ENCODE results near the gene SNX25. TPM values are rescaled to one million over a fixed set of nuclear protein-coding genes. Genes with fewer than 3 reads are reported as not detected.
A peak's percentile ranks its signal among the peaks of the same experiment; 100 is the strongest.

Gene SNX25
- total and polyA plus RNA-seq, 2 of the 13 experiments (the other 11 are each of a cell fraction or from before 2014, with no cell fraction given): 23.4 to 23.5 TPM

GRCh38 chr4:185285632-185286393, 76.4 kb downstream of the SNX25 start (continued):
- TF ChIP-seq PLRG1 (conservative IDR thresholded peaks at IDR 0.05): no peak
- no peak for TF ChIP-seq TIGD3 (CRISPR knock-in tag; IDR thresholded peaks at IDR 0.05; ENCODE audit: borderline replicate concordance)
- TF ChIP-seq ATF2 (CRISPR knock-in tag; IDR thresholded peaks at IDR 0.05): no peak
- no peak for TF ChIP-seq JARID2 (CRISPR knock-in tag; IDR thresholded peaks at IDR 0.05; ENCODE audit: insufficient replicate concordance)
- no peak for TF ChIP-seq GLMP (CRISPR knock-in tag; IDR thresholded peaks at IDR 0.05; ENCODE audit: borderline replicate concordance)
- no peak for TF ChIP-seq TOE1 (CRISPR knock-in tag; IDR thresholded peaks at IDR 0.05)
- TF ChIP-seq ZNF674 (CRISPR knock-in tag; IDR thresholded peaks at IDR 0.05; ENCODE audit: low read depth): no peak
- TF ChIP-seq ZNF281 (CRISPR knock-in tag; IDR thresholded peaks at IDR 0.05; ENCODE audit: borderline replicate concordance): no peak
- peak; percentile 61; the same call in 1 of the 2 replicates for TF ChIP-seq CEBPB (IDR thresholded peaks at IDR 0.05; ENCODE audit: borderline replicate concordance, low read depth, low read length)
- TF ChIP-seq HOXA7 (CRISPR knock-in tag; IDR thresholded peaks at IDR 0.05): no peak
- no peak for TF ChIP-seq ZNF580 (CRISPR knock-in tag; IDR thresholded peaks at IDR 0.05; ENCODE audit: borderline replicate concordance, low read depth)
- no peak for TF ChIP-seq ZNF570 (CRISPR knock-in tag; IDR thresholded peaks at IDR 0.05; ENCODE audit: borderline replicate concordance)
- no peak for TF ChIP-seq HNF1B (CRISPR knock-in tag; IDR thresholded peaks at IDR 0.05)
- no peak for TF ChIP-seq TRIM24 (CRISPR knock-in tag; IDR thresholded peaks at IDR 0.05)
- TF ChIP-seq GTF2F1 (IDR thresholded peaks at IDR 0.05; ENCODE audit: low read length): no peak
- no peak for TF ChIP-seq SOX5 (CRISPR knock-in tag; IDR thresholded peaks at IDR 0.05; ENCODE audit: borderline replicate concordance)
- TF ChIP-seq MXD3 (CRISPR knock-in tag; IDR thresholded peaks at IDR 0.05): no peak
- TF ChIP-seq HNF4A (CRISPR knock-in tag; IDR thresholded peaks at IDR 0.05): peak; percentile 38; the same call in 1 of the 2 replicates
- TF ChIP-seq ZNF552 (CRISPR knock-in tag; IDR thresholded peaks at IDR 0.05; ENCODE audit: borderline replicate concordance): no peak
